Nephron (organoid): ENCODE results near the gene HDDC3.

ENCODE experiments used
- H3K27ac Mint-ChIP-seq, 3 experiments: 2 replicates each; pipeline ENCODE4 v1.8.0; 2020; ENCODE audit warnings: mixed read lengths in 3 of 3, mild to moderate bottlenecking in 2 of 3, moderate library complexity in 1 of 3
- H3K27me3 Mint-ChIP-seq: 2 replicates; pipeline ENCODE4 v1.8.0; 2021; ENCODE audit warnings: low read depth, mild to moderate bottlenecking, moderate library complexity, mixed read lengths
- H3K36me3 Mint-ChIP-seq: 2 replicates; pipeline ENCODE4 v1.8.0; 2020; ENCODE audit warnings: low read depth, mixed read lengths
- H3K4me1 Mint-ChIP-seq: 2 replicates; pipeline ENCODE4 v1.8.0; 2020; ENCODE audit warnings: mixed read lengths
- H3K4me3 Mint-ChIP-seq, 3 experiments: 2 replicates each; pipeline ENCODE4 v1.8.0; 2020; ENCODE audit warnings: mild to moderate bottlenecking in 3 of 3, mixed read lengths in 3 of 3, moderate library complexity in 2 of 3
- H3K9me3 Mint-ChIP-seq: 2 replicates; pipeline ENCODE4 v1.8.0; 2020; ENCODE audit warnings: mixed read lengths
- CTCF ChIP-seq, 3 experiments: fragments of 200-600 bp; sonication (generic); IDR thresholded peaks; one replicate each; pipeline ENCODE4 v1.5.0; 2021; ENCODE audit warnings: antibody characterized with exemption in 3 of 3; ENCODE audit not compliant: unreplicated experiment in 3 of 3

The HDDC3 gene

GRCh38 chr15:90906181-90906849 is 26.0 kb downstream of the HDDC3 start:
- H3K36me3 Mint-ChIP-seq = peaks cover 28% of the 10 kb centered on the region
- no peaks in the 10 kb centered on the region for H3K27me3 Mint-ChIP-seq
- peaks cover 9% of the 10 kb centered on the region for H3K4me1 Mint-ChIP-seq
- no peaks in the 10 kb centered on the region for H3K9me3 Mint-ChIP-seq
- no peak for TF ChIP-seq CTCF (IDR thresholded peaks at IDR 0.05; ENCODE audit: unreplicated experiment in 3 of 3)
- no peak overlapping the region for H3K27ac Mint-ChIP-seq
- H3K4me3 Mint-ChIP-seq = peak overlapping the region in 1 of 3 experiments; percentile 54

GRCh38 chr15:90905306-90906180 is 26.8 kb downstream of the HDDC3 start:
- no peaks in the 10 kb centered on the region for H3K9me3 Mint-ChIP-seq
- no peaks in the 10 kb centered on the region for H3K27me3 Mint-ChIP-seq
- TF ChIP-seq CTCF (IDR thresholded peaks at IDR 0.05; ENCODE audit: unreplicated experiment in 3 of 3) = no peak

GRCh38 chr15:90904746-90905145 is 27.6 kb downstream of the HDDC3 start:
- no peak overlapping the region for H3K27ac Mint-ChIP-seq
- TF ChIP-seq CTCF (IDR thresholded peaks at IDR 0.05; ENCODE audit: unreplicated experiment in 3 of 3) = no peak
- peak overlapping the region; percentile 23 to 60 (median 40) for H3K4me3 Mint-ChIP-seq
- no peaks in the 10 kb centered on the region for H3K27me3 Mint-ChIP-seq
- no peaks in the 10 kb centered on the region for H3K9me3 Mint-ChIP-seq
- peaks cover 28% of the 10 kb centered on the region for H3K36me3 Mint-ChIP-seq
- H3K4me1 Mint-ChIP-seq = peaks cover 13% of the 10 kb centered on the region

More at GRCh38 chr15:90905306-90906180, 26.8 kb downstream of the HDDC3 start:
- peaks cover 13% of the 10 kb centered on the region for H3K4me1 Mint-ChIP-seq
- H3K4me3 Mint-ChIP-seq = peak overlapping the region; percentile 54 to 60 (median 55)
- H3K36me3 Mint-ChIP-seq = peaks cover 28% of the 10 kb centered on the region
- no peak overlapping the region for H3K27ac Mint-ChIP-seq

- Mint-ChIP-seq H3K4me1 (peaks cover 13% of the 10 kb centered on the region), H3K27me3 (no peaks in the 10 kb centered on the region), H3K9me3 (no peaks in the 10 kb centered on the region), H3K36me3 (peaks cover 27% of the 10 kb centered on the region), H3K4me3 (peak overlapping the region; percentile 85 to 87 (median 87)), H3K27ac (peak overlapping the region; percentile 40 to 79 (median 71))
- no peak for TF ChIP-seq CTCF (IDR thresholded peaks at IDR 0.05; ENCODE audit: unreplicated experiment in 3 of 3)
Measured at GRCh38 chr15:90903733-90904536, 28.4 kb downstream of the HDDC3 start.

- TF ChIP-seq CTCF (IDR thresholded peaks at IDR 0.05; ENCODE audit: unreplicated experiment in 3 of 3) = no peak
- Mint-ChIP-seq H3K4me1 (peaks cover 13% of the 10 kb centered on the region), H3K27ac (peak within 1 kb of the TSS; percentile 98 to 99 (median 99)), H3K9me3 (no peaks in the 10 kb centered on the region), H3K4me3 (peak within 1 kb of the TSS; percentile 87 to 96 (median 95)), H3K27me3 (no peaks in the 10 kb centered on the region), H3K36me3 (peaks cover 24% of the 10 kb centered on the region)
Measured at GRCh38 chr15:90902840-90903732, 29.3 kb downstream of the HDDC3 start, which contains the start of gene MAN2A2. MAN2A2 (plus strand) TSS chr15:90903302; CDS start chr15:90904208, 906 bp downstream.
